GM15510 (cell line): ENCODE data around the gene DBH.

Source experiments
- POLR2A ChIP-seq: IDR thresholded peaks from 3 replicates; pipeline ENCODE4 v1.6.1; 2011; ENCODE audit warnings: borderline replicate concordance; ENCODE audit not compliant: insufficient read length; ENCODE audit errors: extremely low read depth

Gene DBH

GRCh38 chr9:133610845-133611244 lies 25.3 kb upstream of the DBH start:
- TF ChIP-seq POLR2A: no peak

GRCh38 chr9:133612051-133612450 lies 24.1 kb upstream of the DBH start:
- TF ChIP-seq POLR2A: no peak

GRCh38 chr9:133612816-133613215 lies 23.3 kb upstream of the DBH start:
- TF ChIP-seq POLR2A: no peak

GRCh38 chr9:133613432-133613831 lies 22.7 kb upstream of the DBH start:
- no peak for TF ChIP-seq POLR2A

- no peak for TF ChIP-seq POLR2A
Measured at GRCh38 chr9:133614056-133614455, 22.1 kb upstream of the DBH start.

- TF ChIP-seq POLR2A: no peak
Measured at GRCh38 chr9:133614678-133615077, 21.5 kb upstream of the DBH start.

- TF ChIP-seq POLR2A: no peak
Measured at GRCh38 chr9:133615186-133615585, 21.0 kb upstream of the DBH start.

- no peak for TF ChIP-seq POLR2A
Measured at GRCh38 chr9:133615606-133616188, 20.5 kb upstream of the DBH start.

GRCh38 chr9:133616643-133617405 lies 19.3 kb upstream of the DBH start:
- no peak for TF ChIP-seq POLR2A

GRCh38 chr9:133618726-133619125 lies 17.4 kb upstream of the DBH start:
- TF ChIP-seq POLR2A: no peak

- no peak for TF ChIP-seq POLR2A
Measured at GRCh38 chr9:133619791-133620190, 16.4 kb upstream of the DBH start.

- no peak for TF ChIP-seq POLR2A
Measured at GRCh38 chr9:133621725-133622267, 14.4 kb upstream of the DBH start.

- no peak for TF ChIP-seq POLR2A
Measured at GRCh38 chr9:133622555-133622954, 13.6 kb upstream of the DBH start.

- TF ChIP-seq POLR2A: no peak
Measured at GRCh38 chr9:133627341-133627740, 8.8 kb upstream of the DBH start.

- no peak for TF ChIP-seq POLR2A
Measured at GRCh38 chr9:133628766-133629165, 7.4 kb upstream of the DBH start.
